NCI-H2171 treated with DMSO at 0.1 percent for 48 hours (cell line): ENCODE results near the gene JAKMIP1.
"Not testable (repeated sequence)": the region's sequence is repeated elsewhere in the genome, so short reads cannot be mapped to it uniquely, and the experiment has no call there.

Source experiments
- DNase-seq: peaks from one replicate; lab custom pipeline; 2025; lab: John Stamatoyannopoulos, UW

Gene JAKMIP1

DNA sequence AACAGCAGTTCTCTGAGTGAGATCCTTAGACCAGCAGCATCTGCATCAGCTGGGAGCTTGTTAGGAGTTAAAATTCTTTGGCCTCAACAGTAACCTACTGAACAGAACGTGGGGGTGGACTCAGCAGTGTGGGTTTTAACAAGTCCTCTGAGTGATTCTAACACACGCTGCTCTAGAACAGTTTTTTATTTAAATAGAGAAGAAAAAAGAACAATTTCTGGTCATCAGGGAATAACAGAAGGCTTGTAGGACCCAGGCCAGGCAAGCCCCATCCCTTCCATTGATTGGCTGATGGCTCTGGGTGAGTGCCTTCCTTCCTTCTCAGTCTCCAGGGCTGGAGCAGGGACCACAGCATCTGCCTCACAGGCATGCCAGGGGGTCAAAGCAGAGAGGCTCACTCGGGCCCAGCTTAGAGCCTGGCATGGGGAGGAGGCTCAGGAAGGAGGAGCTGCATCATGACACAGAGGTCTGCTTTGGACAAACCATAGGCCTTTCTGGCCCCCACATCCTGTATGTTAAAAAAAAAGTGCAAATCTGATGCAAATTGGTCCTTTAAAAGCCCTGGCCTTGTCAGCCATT, 56.7 kb downstream of the JAKMIP1 start:
- no peak for DNase-seq

DNA sequence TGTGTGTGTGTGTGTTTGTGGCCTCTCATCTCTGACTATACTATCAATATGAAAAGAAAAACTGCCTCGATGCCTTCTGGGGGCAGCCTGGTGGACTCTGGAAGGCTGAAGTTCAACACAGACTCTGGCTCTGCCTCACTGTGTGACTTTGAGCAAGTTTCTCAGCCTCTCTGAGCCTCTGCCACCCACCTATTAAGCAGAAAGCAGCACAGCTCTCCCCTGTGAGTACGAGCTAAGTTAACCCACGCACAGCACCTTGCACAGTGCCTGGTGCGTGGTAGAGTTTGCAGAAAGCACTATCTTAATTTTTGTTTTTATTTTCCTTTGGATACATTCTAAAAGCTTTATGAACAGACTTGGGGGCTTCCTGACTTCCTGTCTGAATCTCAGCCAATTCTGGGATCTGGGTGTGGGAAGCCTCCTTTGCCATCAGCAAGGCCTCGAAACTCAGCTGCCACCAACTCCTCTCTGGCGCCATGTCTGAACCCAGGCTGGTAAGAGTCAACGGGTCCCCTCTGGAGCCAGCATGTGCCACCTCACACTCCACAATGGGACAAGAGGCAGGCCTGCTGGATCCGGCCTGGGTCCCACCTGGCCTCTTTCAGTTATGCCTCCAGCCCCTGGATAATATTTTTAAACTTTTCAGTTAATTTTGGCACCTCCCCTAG, 57.3 kb downstream of the JAKMIP1 start:
- no peak for DNase-seq

DNA sequence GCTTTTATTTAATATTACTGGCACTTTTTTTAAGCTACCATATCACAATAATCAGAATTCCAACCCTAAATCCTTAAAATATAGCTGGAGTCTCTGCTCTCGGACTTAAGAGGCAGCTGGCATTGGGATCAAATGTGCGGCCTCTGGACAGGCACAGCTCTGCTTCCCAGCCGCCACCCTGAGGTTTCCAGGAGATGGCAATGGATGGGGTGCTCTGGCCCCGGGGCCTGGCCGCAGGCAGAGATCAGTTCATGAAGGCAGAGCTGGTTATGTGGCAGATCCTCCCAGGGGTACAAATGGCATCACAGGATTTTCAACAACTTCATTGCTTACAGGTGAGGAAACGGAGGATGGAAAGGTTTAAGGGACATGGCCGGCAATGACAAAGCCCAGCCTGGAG, 57.8 kb downstream of the JAKMIP1 start:
- DNase-seq, result no peak

DNA sequence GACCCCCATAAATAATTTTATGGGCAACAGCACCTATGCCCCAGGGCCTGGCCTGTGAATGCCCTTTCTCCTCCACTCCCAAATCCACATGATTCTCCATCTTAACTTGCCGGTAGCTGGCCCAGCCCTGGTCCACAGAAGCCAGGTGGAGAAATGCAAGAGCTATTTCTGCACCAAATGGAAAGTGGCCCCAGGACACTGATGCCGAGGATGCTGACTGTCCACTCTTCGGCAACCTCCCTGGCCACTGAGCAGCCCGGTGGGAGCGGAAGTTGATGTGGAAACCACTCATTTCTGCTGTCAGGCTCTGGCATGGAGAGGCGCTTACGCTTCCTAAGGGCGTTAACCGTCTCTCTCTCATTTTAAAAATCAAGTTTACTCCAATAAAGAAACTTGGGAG, 58.8 kb downstream of the JAKMIP1 start:
- DNase-seq, result no peak

DNA sequence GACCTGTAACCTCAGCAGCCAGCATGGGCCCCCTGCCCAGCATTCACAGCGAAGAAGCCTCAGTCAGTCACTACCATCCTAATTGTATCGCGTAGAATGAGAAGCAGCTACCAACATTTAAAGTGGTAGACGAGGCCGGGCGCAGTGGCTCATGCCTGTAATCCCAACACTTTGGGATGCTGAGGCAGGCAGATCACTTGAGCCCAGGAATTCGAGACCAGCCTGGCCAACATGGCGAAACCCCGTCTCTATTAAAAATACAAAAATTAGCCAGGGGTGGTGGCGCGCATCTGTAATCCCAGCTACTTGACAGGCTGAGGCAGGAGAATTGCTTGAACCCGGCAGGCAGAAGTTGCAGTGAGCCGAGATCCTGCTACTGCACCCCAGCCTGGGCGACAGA, 59.3 kb downstream of the JAKMIP1 start:
- not testable (repeated sequence) for DNase-seq

DNA sequence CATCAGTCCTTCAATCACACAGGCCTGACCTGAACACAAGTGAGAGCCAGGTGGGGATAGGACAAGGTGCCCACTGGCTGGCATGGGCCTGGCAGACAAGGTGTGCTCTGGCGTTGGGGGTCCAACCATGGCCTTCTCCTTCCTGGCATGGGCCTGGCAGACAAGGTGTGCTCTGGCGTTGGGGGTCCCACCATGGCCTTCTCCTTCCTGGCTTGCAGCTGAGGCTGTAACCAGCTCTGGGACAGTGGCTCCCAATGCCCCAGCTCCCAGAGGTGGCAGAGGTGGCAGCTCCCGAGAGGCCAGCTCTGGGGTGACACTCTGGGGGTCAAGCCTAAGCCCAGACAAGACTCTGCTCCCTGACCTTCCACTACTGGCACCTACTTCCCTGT, 62.6 kb downstream of the JAKMIP1 start:
- DNase-seq, result no peak

DNA sequence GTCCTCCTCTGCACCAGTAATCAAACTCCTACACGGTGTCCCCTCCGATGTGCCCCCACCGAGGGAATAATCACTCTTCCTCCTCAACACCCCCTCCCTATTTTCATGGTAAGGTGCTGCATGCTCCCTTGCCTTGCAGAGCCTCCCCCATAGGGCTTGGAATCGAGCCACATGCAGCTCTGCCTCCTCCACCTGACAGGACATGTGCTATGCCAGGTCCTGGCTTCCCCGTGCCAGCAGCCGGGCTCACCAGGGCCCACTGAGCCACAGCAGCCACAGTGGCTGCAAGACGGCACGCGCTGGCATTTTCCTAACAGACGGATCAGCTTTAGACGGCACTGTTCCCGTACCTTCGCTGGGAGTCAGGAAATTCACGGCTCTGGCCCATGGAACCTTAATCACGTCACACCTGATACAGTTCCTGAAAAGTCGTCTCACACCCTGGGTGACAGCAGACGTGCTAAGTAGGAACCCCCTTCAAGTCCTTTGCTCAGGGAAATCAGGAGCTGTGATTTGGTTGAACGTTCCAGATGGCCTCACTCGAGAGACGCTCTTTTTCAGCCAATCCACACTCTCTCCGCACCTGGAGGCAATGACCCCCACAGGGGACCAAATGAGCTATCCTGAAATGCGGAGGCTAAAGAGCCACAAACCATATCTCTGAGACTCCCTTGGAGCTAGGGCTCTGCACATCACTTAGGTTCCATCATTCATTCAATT, 63.2 kb downstream of the JAKMIP1 start:
- DNase-seq, result no peak

DNA sequence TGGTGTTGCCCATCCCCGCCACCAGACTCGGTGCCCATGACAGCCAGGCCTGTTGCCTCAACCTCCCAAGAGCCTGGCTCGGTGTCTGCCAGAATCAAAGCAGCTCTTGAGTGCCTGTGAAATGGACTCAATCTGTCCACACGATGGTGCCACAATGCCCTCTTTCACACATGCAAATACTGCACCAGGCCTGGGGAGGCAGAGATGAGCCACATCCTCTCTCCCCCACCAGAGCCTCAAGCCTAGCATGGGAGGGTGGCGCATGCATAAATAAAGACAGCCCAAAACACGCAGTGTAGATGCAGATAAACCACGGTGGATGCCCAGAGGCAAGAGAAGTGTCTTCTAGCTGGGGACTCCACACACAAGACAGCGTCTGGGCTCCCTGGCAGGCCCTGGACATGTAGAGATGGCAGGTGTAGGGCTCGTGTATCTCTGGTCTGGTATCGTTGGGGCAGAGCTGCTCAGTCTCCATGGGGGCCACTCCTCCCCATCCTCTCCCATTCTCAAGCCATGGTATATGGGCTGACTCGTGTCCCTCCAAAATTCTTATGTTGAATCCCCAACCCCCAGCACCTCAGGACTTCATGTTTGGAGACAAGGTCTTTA, 65.6 kb downstream of the JAKMIP1 start:
- no peak for DNase-seq

DNA sequence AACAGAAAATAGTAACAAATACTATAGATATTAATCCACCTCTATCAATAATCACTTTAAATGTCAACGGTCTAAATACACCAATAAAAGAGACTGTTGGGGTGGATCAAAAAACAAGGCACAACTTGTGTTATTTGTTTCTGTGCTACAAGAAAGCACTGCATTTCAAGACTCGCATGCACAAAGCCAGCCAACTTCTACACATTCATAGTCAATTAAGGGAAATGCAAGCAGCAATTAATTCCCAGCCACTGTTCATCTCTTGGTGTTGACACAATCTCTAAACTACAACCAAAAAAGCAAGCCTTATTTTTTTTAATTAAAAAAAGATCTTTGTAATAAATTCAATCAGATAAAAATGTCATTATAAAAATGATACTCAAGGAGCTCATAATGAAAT, 67.6 kb downstream of the JAKMIP1 start:
- no peak for DNase-seq

DNA sequence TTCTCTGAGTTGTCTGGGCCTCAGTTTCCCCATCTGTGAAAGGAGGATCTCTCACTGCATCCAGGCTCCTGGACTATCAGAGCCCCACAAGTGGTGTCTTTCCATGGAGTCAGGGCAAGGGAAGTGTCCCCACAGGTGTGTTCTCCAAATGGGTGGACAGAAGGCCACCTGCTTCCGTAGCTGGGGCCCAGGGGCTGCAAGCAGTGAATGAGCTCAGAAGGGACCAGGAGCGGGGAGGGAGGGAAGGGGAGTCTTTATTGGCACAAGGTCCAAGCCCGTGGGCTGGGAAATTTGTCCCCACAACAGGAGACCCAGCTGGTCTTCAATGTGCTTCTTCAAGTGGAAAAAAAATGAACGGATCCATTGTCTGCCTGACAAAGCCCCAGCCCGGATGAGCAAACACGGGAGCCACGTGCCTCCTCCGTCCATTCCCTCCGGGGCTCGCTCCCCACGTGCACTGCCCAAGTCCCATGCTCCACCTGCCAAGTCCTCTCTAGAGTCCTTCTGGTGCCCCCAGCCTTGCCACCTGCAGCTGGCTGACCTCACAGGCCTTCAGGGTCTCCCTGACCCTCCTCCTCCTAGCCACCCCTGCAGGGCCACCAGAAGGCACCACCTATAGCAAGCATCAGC, 72.0 kb downstream of the JAKMIP1 start:
- no peak for DNase-seq

DNA sequence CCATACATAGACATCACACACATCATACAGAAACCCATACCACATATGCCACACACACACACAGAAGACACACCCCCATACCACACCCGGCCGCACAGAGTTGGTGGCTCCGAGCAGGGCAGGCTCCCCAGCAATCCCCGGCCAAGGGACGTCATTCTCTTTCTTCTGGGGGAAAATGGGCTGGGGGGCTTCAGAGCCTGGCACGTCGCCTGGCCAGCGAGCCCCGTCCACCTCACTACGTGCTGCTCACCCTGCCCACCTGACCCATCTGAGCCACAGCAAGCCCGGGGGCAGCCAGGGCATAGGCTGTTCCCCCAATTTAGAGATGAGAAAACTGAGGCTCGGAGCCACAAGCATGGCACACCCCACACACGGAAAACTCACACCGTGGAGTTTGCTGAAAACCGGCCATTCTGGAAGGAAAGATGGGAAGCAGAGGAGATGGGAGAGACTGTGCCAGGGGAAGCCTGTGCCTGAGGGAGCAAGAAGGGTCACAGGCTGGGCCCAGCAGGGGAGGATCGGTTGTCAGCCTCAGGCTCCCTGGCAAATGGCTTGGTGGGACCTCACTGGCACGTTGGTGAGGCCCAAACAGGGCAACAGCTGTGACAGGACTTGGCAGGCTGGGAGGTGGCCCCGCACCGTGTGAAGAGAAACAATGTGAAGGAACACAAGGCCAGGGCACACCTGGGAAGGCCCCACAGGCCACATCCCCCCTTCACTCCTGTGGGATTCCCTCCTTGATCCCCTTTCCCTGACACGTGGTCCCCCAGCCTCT, 73.2 kb downstream of the JAKMIP1 start:
- DNase-seq, result no peak

DNA sequence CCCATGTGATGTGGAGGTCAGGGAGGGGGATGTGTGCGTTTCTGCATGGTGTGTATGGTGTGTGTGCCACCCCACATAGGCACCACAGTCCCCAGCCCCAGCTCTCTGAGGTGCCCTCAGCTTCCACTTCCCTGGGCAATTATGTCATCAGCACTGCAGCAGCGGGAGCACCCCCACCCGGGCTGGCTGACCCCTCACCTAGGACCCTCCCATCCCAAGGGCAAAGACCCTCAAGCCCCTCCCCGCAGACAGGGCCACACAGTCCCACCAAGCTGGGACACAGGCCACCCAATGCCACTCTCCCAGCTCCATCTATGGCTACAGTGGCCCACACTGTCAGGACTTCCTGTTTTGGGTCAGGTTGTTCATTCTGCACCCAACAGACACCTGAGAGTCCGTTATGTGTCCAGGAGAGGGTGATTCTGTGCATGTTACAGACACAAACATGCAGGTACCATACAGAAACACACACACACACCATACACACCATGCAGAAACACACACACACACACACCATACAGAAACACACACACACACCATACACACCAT, 75.2 kb downstream of the JAKMIP1 start:
- no peak for DNase-seq

DNA sequence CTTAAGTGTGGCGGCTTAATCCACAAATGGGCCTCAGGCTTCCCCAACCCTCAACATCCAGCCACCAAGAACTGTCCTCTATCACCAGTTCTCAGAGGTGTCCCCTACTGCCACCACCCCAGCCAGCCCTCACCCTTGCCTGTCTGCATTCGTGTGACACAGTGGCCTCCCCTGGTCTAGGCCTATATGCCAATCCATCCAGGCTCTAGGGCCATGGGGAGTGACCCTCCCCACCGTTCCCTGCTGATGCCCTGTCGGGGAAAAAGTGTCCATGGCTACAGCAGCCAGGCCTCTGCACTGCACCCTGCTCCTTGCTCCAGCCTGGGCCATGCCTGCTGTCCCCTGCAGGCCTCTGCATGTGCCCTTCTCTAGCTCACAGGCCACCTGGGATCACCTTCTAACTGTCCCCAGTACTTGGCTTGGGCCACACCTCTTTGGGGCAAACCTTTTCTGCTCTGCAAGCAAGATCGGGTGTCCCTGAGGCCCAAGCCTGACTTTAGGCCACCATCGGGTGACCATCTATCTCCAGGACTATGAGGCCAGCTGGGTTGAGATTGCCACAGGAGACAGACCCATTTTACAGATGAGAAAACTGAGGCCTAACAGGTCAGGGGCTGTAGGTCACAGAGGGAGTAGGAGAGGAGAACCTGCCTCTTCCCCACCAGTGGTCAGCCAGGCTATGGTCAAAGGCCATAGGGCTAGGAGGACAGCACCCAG, 75.8 kb downstream of the JAKMIP1 start:
- no peak for DNase-seq

DNA sequence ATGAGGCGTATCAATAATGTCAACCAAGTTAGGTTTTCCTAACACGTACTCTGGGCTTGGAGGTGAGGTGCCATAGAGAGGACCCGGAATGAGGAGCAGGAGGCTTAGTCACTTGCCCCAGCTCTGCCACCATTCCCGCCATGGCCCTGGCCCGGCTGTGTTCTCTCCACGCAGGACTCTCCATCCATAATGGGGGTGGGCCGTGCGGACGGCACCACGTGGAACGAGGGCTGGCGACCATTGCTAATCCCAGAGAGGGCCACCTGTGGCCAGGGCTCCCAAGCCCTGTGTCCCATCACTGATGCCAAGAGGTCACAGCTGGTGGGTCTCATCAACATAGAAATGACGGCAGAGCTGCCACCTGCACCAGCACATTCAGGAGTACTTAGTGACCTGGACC, 76.4 kb downstream of the JAKMIP1 start:
- DNase-seq, result no peak

DNA sequence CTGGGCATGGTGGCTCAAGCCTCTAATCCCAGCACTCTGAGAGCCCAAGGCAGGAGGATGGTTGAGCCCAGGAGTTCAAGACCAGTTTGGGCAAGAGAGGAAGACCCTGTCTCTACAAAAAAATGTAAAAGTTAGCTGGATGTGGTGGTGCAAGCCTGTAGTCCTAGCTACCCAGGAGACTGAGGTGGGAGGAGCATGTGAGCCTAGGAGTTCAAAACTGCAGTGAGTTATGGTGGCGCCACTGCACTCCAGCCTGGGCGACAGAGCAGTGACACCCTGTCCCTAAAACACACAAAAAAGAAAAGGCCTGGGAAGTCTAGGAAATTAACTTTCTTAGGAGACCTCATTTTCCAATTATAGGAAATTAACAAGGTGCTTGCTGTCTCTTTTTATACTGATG, 76.8 kb downstream of the JAKMIP1 start:
- DNase-seq, result no peak

DNA sequence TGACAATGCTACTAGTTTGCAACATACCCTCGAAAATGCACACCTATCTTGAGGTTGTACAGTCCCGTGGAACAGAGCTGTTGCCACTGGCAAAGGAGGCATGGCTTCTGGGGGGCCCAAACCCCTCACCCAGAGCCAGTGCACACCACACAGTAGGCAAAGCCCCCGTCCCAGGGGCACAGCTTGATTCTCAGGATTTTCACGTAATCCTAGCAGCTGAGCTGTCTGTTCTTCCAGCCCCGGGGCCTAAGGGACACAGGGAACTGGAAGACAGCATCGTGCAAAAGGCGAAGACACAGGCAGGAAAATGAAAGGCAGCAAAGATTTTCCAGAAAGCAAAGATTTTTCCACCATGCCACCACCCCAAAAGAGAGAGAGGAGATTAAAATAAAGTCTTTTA, 77.2 kb downstream of the JAKMIP1 start:
- no peak for DNase-seq

DNA sequence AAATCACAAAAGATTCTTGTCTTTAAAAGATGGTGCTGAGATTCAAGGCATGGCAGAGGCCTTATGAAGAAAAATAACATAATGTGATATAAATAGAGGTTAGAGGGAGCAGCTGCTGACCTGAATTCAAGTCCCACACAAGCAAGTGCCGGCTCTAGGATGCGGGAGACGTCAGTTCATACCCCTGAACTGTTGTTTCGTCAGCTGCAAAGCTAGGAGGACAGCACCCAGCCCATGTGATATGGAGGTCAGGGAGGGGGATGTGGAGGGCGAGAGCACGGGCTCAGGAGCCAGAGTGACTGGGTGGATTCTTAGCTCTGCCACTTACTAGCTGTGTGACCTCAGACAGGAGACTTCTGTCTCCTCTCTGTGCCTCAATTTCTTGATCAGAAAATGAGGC, 77.9 kb downstream of the JAKMIP1 start:
- no peak for DNase-seq

DNA sequence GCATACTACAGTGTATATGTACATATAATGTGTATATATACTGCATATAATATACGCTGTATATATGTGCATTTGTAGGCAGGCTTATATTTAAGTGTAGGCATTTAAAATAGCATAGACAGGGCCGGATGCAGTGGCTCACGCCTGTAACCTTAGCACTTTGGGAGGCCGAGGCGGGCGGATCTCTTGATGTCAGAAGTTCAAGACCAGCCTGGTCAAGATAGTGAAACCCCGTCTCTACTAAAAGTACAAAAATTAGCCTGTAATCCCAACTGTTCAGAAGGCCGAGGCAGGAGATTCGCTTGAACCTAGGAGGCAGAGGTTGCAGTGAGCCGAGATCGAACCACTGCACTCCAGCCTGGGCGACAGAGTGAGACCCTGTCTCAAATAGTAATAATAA, 78.4 kb downstream of the JAKMIP1 start:
- no peak for DNase-seq

DNA sequence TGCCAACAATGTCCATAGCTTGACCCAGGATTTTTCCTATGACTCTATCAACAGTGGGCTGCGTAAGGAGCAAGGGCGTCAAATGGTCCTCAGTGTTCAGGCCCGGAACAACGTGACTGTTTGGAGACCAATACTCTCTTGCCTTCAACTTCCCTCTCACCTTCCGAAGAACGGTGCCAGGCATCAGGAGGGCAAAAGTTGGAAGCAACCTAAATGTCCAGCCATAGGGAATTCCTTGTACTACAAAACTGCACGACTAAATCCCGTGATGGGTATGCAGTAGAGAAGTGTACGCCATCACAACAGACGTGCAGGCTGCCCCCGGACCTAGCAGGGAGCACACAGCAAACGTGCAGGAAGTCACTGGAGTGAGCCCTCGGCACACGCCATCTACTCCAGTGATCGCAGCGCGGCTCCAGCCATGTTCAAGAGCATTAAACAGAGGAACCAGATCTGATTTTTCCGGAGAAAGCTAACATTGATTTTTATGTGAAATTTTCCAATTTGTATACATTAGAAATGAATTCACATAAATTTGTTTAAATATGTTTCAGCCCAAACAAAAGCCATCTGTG, 79.0 kb downstream of the JAKMIP1 start:
- DNase-seq, result no peak

DNA sequence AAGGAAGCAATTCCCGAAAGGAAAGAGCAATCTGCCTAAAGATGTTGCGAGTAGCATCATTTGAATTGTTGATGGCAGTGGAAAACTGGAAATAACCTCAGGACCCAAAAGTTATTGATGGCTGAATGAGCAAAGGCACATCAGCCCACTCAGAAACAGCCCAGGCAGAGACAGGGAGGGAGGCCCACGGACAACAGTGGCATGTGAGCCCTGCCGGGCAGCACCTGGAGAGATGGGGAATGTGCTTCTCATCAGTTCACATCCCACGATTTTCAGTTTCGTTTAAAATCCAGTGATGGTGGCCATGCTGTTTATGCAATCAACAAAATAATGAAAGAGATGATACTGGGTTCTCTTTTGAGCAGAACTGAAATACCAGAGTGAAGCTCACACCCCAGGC, 80.0 kb downstream of the JAKMIP1 start:
- DNase-seq, result no peak
